ENCODE measurements around the gene OGG1. TPM values are rescaled to one million over a fixed set of nuclear protein-coding genes. Genes with fewer than 3 reads are reported as not detected.

Gene OGG1
- total RNA-seq, 3 donors from 2014 or later (not counting 1 experiment from before 2014, with no cell fraction given) = 33.4 to 52.1 (median 34.7) TPM

GRCh38 chr3:9786825-9787669 lies 37.3 kb downstream of the OGG1 start:
- intact Hi-C loops (cut with micrococcal nuclease) = no loop called here
- Histone ChIP-seq H3K27ac (ENCODE audit: low read length) (no peak overlapping the region), H3K36me3 (ENCODE audit: control insufficient read depth, insufficient read depth, low read length) (peaks cover 62% of the 10 kb centered on the region), H3K4me1 (ENCODE audit: control insufficient read depth, insufficient read depth, low read length) (peaks cover 15% of the 10 kb centered on the region), H3K27me3 (ENCODE audit: control insufficient read depth, insufficient read depth, low read length) (no peaks in the 10 kb centered on the region), H3K9me3 (ENCODE audit: control insufficient read depth, insufficient read depth, low read length) (no peaks in the 10 kb centered on the region), H3K4me3 (ENCODE audit: low read length) (no peak overlapping the region)
- no peak for TF ChIP-seq CTCF (IDR thresholded peaks at IDR 0.05)
- peaks cover 42 to 56% of the 10 kb centered on the region in 2 donors for H3K4me1 Mint-ChIP-seq
- DNase-seq (peak in 1 of 2 donors; percentile 32), ATAC-seq (no peak)
- H3K4me3 Mint-ChIP-seq = no peak overlapping the region
- WGBS (ENCODE audit: insufficient coverage) = 94% methylated on average over 13 of the region's 13 CpGs
- H3K27me3 Mint-ChIP-seq (ENCODE audit: low read depth in 2 of 2) = no peaks in the 10 kb centered on the region
- H3K9me3 Mint-ChIP-seq = no peaks in the 10 kb centered on the region
- peak overlapping the region in 1 of 2 donors; percentile 22 for H3K27ac Mint-ChIP-seq
- H3K36me3 Mint-ChIP-seq = peaks cover 21% of the 10 kb centered on the region

GRCh38 chr3:9787714-9788113 lies 38.0 kb downstream of the OGG1 start:
- Mint-ChIP-seq H3K4me3 (no peak overlapping the region), H3K36me3 (peaks cover 21% of the 10 kb centered on the region), H3K4me1 (peaks cover 36 to 50% of the 10 kb centered on the region in 2 donors), H3K9me3 (no peaks in the 10 kb centered on the region), H3K27ac (peak overlapping the region in 1 of 2 donors; percentile 22), H3K27me3 (ENCODE audit: low read depth in 2 of 2) (no peaks in the 10 kb centered on the region)
- intact Hi-C loops (cut with micrococcal nuclease) = no loop called here
- no peaks in the 10 kb centered on the region for H3K27me3 ChIP-seq (ENCODE audit: control insufficient read depth, insufficient read depth, low read length)
- no peak overlapping the region for H3K4me3 ChIP-seq (ENCODE audit: low read length)
- peaks cover 11% of the 10 kb centered on the region for H3K4me1 ChIP-seq (ENCODE audit: control insufficient read depth, insufficient read depth, low read length)
- no peaks in the 10 kb centered on the region for H3K9me3 ChIP-seq (ENCODE audit: control insufficient read depth, insufficient read depth, low read length)
- TF ChIP-seq CTCF (IDR thresholded peaks at IDR 0.05) = no peak
- no peak for ATAC-seq
- no peak for DNase-seq
- H3K27ac ChIP-seq (ENCODE audit: low read length) = no peak overlapping the region
- 90% methylated on average over 6 of the region's 6 CpGs for WGBS (ENCODE audit: insufficient coverage)
- H3K36me3 ChIP-seq (ENCODE audit: control insufficient read depth, insufficient read depth, low read length) = peaks cover 58% of the 10 kb centered on the region

- Mint-ChIP-seq H3K27me3 (ENCODE audit: low read depth in 2 of 2) (no peaks in the 10 kb centered on the region), H3K27ac (peak overlapping the region; percentile 94 to 99), H3K4me3 (peak overlapping the region; percentile 92), H3K36me3 (peaks cover 13% of the 10 kb centered on the region), H3K9me3 (no peaks in the 10 kb centered on the region), H3K4me1 (peaks cover 53 to 72% of the 10 kb centered on the region in 2 donors)
- Histone ChIP-seq H3K36me3 (ENCODE audit: control insufficient read depth, insufficient read depth, low read length) (peaks cover 39% of the 10 kb centered on the region), H3K27ac (ENCODE audit: low read length) (peak overlapping the region; percentile 88), H3K27me3 (ENCODE audit: control insufficient read depth, insufficient read depth, low read length) (no peaks in the 10 kb centered on the region), H3K4me1 (ENCODE audit: control insufficient read depth, insufficient read depth, low read length) (peaks cover 38% of the 10 kb centered on the region), H3K4me3 (ENCODE audit: low read length) (no peak overlapping the region), H3K9me3 (ENCODE audit: control insufficient read depth, insufficient read depth, low read length) (no peaks in the 10 kb centered on the region)
- no peak for TF ChIP-seq CTCF (IDR thresholded peaks at IDR 0.05)
- WGBS (ENCODE audit: insufficient coverage) = 98% methylated on average over 11 of the region's 11 CpGs
- DNase-seq (no peak), ATAC-seq (no peak)
- intact Hi-C loops (cut with micrococcal nuclease) = loop anchor here (5.0 kb wide), 1 partner anchor 59 kb away; the partner anchor contains the start of gene BRPF1
These were observed 41.4 kb downstream of the OGG1 start for GRCh38 chr3:9791127-9791526.
